Neural progenitor cell (in vitro differentiated cells): ENCODE results near the gene KLHL6.
"Not testable (repeated sequence)": the region's sequence is repeated elsewhere in the genome, so short reads cannot be mapped to it uniquely, and the experiment has no call there.

ENCODE experiments used
- CTCF ChIP-seq: fragments of 200-600 bp; sonication (generic); IDR thresholded peaks from 2 replicates; pipeline ENCODE4 v1.5.1; 2017; ENCODE audit warnings: antibody characterized with exemption, mild to moderate bottlenecking
- EZH2 ChIP-seq: fragments of 200-600 bp; sonication (generic); IDR thresholded peaks from 2 replicates; pipeline ENCODE4 v1.6.1; 2017; ENCODE audit warnings: antibody characterized with exemption, mild to moderate bottlenecking, moderate library complexity
- EZH2phosphoT487 ChIP-seq: fragments of 200-600 bp; sonication (generic); IDR thresholded peaks from 2 replicates; pipeline ENCODE4 v1.6.1; 2017; ENCODE audit warnings: antibody characterized with exemption

DNA sequence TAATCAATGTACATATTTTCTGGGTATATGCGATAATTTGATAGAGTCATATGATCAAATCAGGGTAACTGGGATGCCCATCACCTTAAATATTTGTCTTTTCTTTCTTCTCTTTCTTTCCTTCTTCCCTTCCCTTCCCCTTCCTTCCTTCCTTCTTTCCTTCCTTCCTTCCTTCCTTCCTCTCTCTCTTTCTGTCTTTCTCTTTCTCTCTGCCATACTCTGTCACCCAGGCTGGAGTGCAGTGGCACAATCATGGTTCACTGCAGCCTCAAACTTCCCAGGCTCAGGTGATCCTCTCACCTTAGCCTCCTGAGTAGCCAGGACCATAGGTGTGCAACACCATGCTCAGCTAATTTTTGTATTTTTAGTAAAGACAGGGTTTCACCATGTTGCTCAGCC lies 79.7 kb downstream of the KLHL6 start:
- TF ChIP-seq CTCF, EZH2phosphoT487, EZH2: not testable (repeated sequence)
